GM12878 (cell line): ENCODE results near the gene CEP78. TPM values are rescaled to one million over a fixed set of nuclear protein-coding genes. Genes with fewer than 3 reads are reported as not detected.

Source experiments
- ATAC-seq: fragments of 200-7000 bp; cut with Tn5 transposase; 3 replicates; pipeline ENCODE4 v1.9.1; 2020; ENCODE audit warnings: mild to moderate bottlenecking, moderate library complexity
- BruUV-seq: library from RNA; stranded (reverse); fragments of 400-500 nt; replicated peaks from 2 replicates; lab custom pipeline; 2021; lab: Mats Ljungman, UMichigan
- CTCF ChIA-PET: fragments of 300-600 bp; sonication (Branson Sonifier 250); formaldehyde crosslinking; extraction: SDS; loops from one replicate; lab custom pipeline; 2021; ENCODE audit warnings: inconsistent platforms; lab: Yijun Ruan, JAX
- POLR2A ChIA-PET: fragments of 350-600 bp; formaldehyde crosslinking; extraction: SDS; loops from one replicate; lab custom pipeline; 2021; ENCODE audit warnings: inconsistent platforms; lab: Charles Lee
- RAD21 ChIA-PET: fragments of 300-600 bp; sonication (Branson Sonifier 250); formaldehyde crosslinking; loops from one replicate; lab custom pipeline; 2023; ENCODE audit warnings: antibody characterized with exemption; ENCODE audit not compliant: unreplicated experiment; lab: Charles Lee
- SMC1A ChIA-PET: fragments of 300-600 bp; sonication (Branson Sonifier 250); formaldehyde crosslinking; loops from one replicate; lab custom pipeline; 2023; ENCODE audit not compliant: unreplicated experiment, uncharacterized antibody; lab: Charles Lee
- DNase-seq: peaks from one replicate; pipeline ENCODE4 v3.0.0-alpha.2; 2011; ENCODE audit warnings: low read depth, low spot score
- FAIRE-seq: peaks from 3 replicates; lab custom pipeline; 2011; peaks lifted over from hg19 to GRCh38; lab: Jason Lieb, UNC
- H2AFZ ChIP-seq: 2 replicates; pipeline ENCODE4 v1.6.0; 2011; ENCODE audit warnings: low read depth, low read length, control low read depth; ENCODE audit not compliant: control insufficient read depth
- H3K27ac ChIP-seq: 2 replicates; pipeline ENCODE4 v1.5.1; 2011; ENCODE audit warnings: control low read depth; ENCODE audit not compliant: control insufficient read depth, insufficient read depth
- H3K27me3 ChIP-seq, 2 experiments: replicated peaks in 1 of 2; 2 replicates each; pipeline versions ENCODE4 v1.6.0 to v1.6.1; 2011; ENCODE audit warnings: low read length in 1 of 2; ENCODE audit not compliant: control insufficient read depth in 2 of 2, insufficient read depth in 2 of 2
- H3K36me3 ChIP-seq, 2 experiments: 2 replicates each; pipeline ENCODE4 v1.5.1; 2011; ENCODE audit warnings: low read length in 1 of 2; ENCODE audit not compliant: control insufficient read depth in 2 of 2, insufficient read depth in 2 of 2
- H3K4me1 ChIP-seq: 2 replicates; pipeline ENCODE4 v1.6.1; 2011; ENCODE audit warnings: mild to moderate bottlenecking, low read length, moderate library complexity, mixed read lengths; ENCODE audit not compliant: control insufficient read depth, insufficient read depth
- H3K4me2 ChIP-seq: 2 replicates; pipeline ENCODE4 v1.6.0; 2011; ENCODE audit warnings: control low read depth; ENCODE audit not compliant: control insufficient read depth, insufficient read depth
- H3K4me3 ChIP-seq: fragments of 200-600 bp; sonication (generic); 2 replicates; pipeline ENCODE4 v1.5.1; 2016
- H3K79me2 ChIP-seq: 2 replicates; pipeline ENCODE4 v1.6.0; 2011; ENCODE audit warnings: low read length; ENCODE audit not compliant: control insufficient read depth, insufficient read depth
- H3K9ac ChIP-seq: 2 replicates; pipeline ENCODE4 v1.8.0; 2011; ENCODE audit warnings: low read length, control low read depth, mixed read lengths; ENCODE audit not compliant: control insufficient read depth, insufficient read depth
- H3K9me3 ChIP-seq: replicated peaks from 3 replicates; pipeline ENCODE4 v1.5.1; 2011; ENCODE audit warnings: mild to moderate bottlenecking, low read length; ENCODE audit not compliant: control insufficient read depth, insufficient read depth
- H4K20me1 ChIP-seq: 2 replicates; pipeline ENCODE4 v1.6.0; 2011; ENCODE audit not compliant: control insufficient read depth, insufficient read depth
- CUX1 ChIP-seq: IDR thresholded peaks from 2 replicates; pipeline ENCODE4 v1.6.1; 2012; ENCODE audit warnings: improper control_type of control experiment, low read depth, low read length; ENCODE audit not compliant: insufficient replicate concordance
- E4F1 ChIP-seq: fragments of 450-650 bp; IDR thresholded peaks from 2 replicates; pipeline ENCODE4 v1.6.1; 2018; ENCODE audit warnings: borderline replicate concordance, mild to moderate bottlenecking; ENCODE audit not compliant: partially characterized antibody
- FOXM1 ChIP-seq: IDR thresholded peaks from 2 replicates; pipeline ENCODE4 v1.6.1; 2012; ENCODE audit warnings: low read depth, mild to moderate bottlenecking, inconsistent platforms, low read length, moderate library complexity
- IKZF2 ChIP-seq, 2 experiments: fragments of 450-650 bp; IDR thresholded peaks; 2 replicates each; pipeline ENCODE4 v1.6.1; 2017; ENCODE audit warnings: mild to moderate bottlenecking in 2 of 2, moderate library complexity in 2 of 2
- MEF2B ChIP-seq: fragments of 450-650 bp; IDR thresholded peaks from 2 replicates; pipeline ENCODE4 v1.6.1; 2018; ENCODE audit warnings: mild to moderate bottlenecking, moderate library complexity; ENCODE audit not compliant: partially characterized antibody, poor library complexity, severe bottlenecking
- NRF1 ChIP-seq: conservative IDR thresholded peaks from 2 replicates; pipeline ENCODE4 v1.6.1; 2011; ENCODE audit warnings: mild to moderate bottlenecking, low read depth, low read length, improper control_type of control experiment
- PML ChIP-seq: IDR thresholded peaks from 2 replicates; pipeline ENCODE4 v1.6.1; 2012; ENCODE audit warnings: low read length, inconsistent platforms
- POU2F2 ChIP-seq: IDR thresholded peaks from 3 replicates; pipeline ENCODE4 v1.6.1; 2011; ENCODE audit warnings: low read depth, mild to moderate bottlenecking, low read length, borderline replicate concordance
- RAD51 ChIP-seq: fragments of 450-650 bp; IDR thresholded peaks from 2 replicates; pipeline ENCODE4 v1.6.1; 2016; ENCODE audit warnings: moderate library complexity, mild to moderate bottlenecking, inconsistent platforms
- SMAD5 ChIP-seq: IDR thresholded peaks from 2 replicates; pipeline ENCODE4 v1.6.1; 2016; ENCODE audit warnings: antibody characterized with exemption, low read depth
- SMARCA5 ChIP-seq: fragments of 450-650 bp; IDR thresholded peaks from 2 replicates; pipeline ENCODE4 v1.6.1; 2017; ENCODE audit warnings: mild to moderate bottlenecking
- SMC3 ChIP-seq: IDR thresholded peaks from 2 replicates; pipeline ENCODE4 v1.6.1; 2011; ENCODE audit warnings: low read length, improper control_type of control experiment, borderline replicate concordance
- STAT3 ChIP-seq: IDR thresholded peaks from 2 replicates; pipeline ENCODE4 v1.6.1; 2011; ENCODE audit warnings: low read depth, low read length, improper control_type of control experiment
- TAF1 ChIP-seq: IDR thresholded peaks from 2 replicates; pipeline ENCODE4 v1.6.1; 2011; ENCODE audit warnings: mild to moderate bottlenecking, low read depth, low read length, borderline replicate concordance
- TCF12 ChIP-seq: IDR thresholded peaks from 2 replicates; pipeline ENCODE4 v1.6.1; 2011; ENCODE audit warnings: low read depth, mild to moderate bottlenecking, low read length
- in situ Hi-C: fragments of 300-500 bp; cut with MboI; formaldehyde crosslinking; loops from 9 replicates; pipeline ENCODE4 v1.14.3; 2018; ENCODE audit warnings: mixed read lengths
- intact Hi-C: fragments of 100-400 bp; cut with micrococcal nuclease; formaldehyde crosslinking; loops from one replicate; pipeline ENCODE4 v1.14.2; 2022; ENCODE audit not compliant: unreplicated experiment
- polyA plus RNA-seq, 11 experiments: library from polyadenylated mRNA; depleted of rRNA in 4 of 11; unstranded in 6 of 11; stranded (reverse) in 5 of 11; fragments of >200 nt; fragmentation: Nextera tagmentation in 4 of 11; fragmentation: Illumina TruSeq in 1 of 11; extraction: Ambion mirVana in 4 of 11; extraction: Trizol in 1 of 11; gene quantifications; 1 replicate in 1 of 11; 2 replicates in 10 of 11; pipeline versions ENCODE4 v1.2.1 to v1.2.3, GENCODE V29; 2011 to 2016; ENCODE audit warnings: inconsistent platforms in 2 of 11, missing spikeins in 2 of 11, low read depth in 1 of 11
- total RNA-seq, 4 experiments: library from RNA; depleted of rRNA in 3 of 4; stranded (reverse); fragments of >200 nt in 3 of 4; fragmentation: Illumina TruSeq in 1 of 4; extraction: Trizol in 1 of 4; gene quantifications; 2 replicates each; pipeline versions ENCODE4 v1.2.1 to v1.2.3, GENCODE V29; 2013 to 2021

Gene CEP78
- total and polyA plus RNA-seq, 10 of the 15 experiments (the other 5 are each of a cell fraction or from before 2014, with no cell fraction given), result 4.1 to 44.9 (median 27.9) TPM

GRCh38 chr9:78269784-78270183 is 33.9 kb downstream of the CEP78 start:
- no peak overlapping the region for H3K4me2 ChIP-seq
- CTCF ChIA-PET, result no interaction called here
- TF ChIP-seq CUX1 (no peak), PML (no peak), SMAD5 (no peak), STAT3 (no peak), POU2F2 (no peak), RAD51 (no peak), MEF2B (no peak), SMARCA5 (no peak), NRF1 (no peak), E4F1 (no peak), IKZF2 (IDR thresholded peaks at IDR 0.05) (no peak), TCF12 (no peak), TAF1 (no peak), SMC3 (no peak), FOXM1 (no peak)
- H3K79me2 ChIP-seq, result no peaks in the 10 kb centered on the region
- DNase-seq, result no peak
- no peaks in the 10 kb centered on the region for H3K4me1 ChIP-seq
- no peak overlapping the region for H3K27ac ChIP-seq
- no peak overlapping the region for H3K4me3 ChIP-seq
- no peak for FAIRE-seq
- H3K9me3 ChIP-seq, result no peaks in the 10 kb centered on the region
- H3K36me3 ChIP-seq, result peaks cover 0 to 5% of the 10 kb centered on the region in 2 experiments; a peak in 3 of 4 replicates
- H3K27me3 ChIP-seq, result no peaks in the 10 kb centered on the region
- BruUV-seq, result no TSS peak
- POLR2A ChIA-PET, result no interaction called here
- SMC1A ChIA-PET, result no interaction called here
- RAD21 ChIA-PET, result no interaction called here
- intact Hi-C loops, result no loop called here
- H3K9ac ChIP-seq, result no peak overlapping the region
- in situ Hi-C loops, result loop anchor here (5.0 kb wide), 1 partner anchor 98 kb away; no protein-coding TSS in a partner anchor
- H2AFZ ChIP-seq, result no peak overlapping the region
- ATAC-seq, result no peak
- no peaks in the 10 kb centered on the region for H4K20me1 ChIP-seq
